Activated CD4-positive, CD25-positive, alpha-beta regulatory T cell treated with anti-CD3 and anti-CD28 coated beads, Interleukin-2, amount 50 U/mL, for 16 hours (primary cell): Measurements from ENCODE around the gene PSMD3.

ENCODE experiments used
- DNase-seq: peaks from one replicate; pipeline ENCODE4 v3.0.0-alpha.2; 2020; ENCODE audit warnings: low read depth, low spot score

The PSMD3 gene

DNA sequence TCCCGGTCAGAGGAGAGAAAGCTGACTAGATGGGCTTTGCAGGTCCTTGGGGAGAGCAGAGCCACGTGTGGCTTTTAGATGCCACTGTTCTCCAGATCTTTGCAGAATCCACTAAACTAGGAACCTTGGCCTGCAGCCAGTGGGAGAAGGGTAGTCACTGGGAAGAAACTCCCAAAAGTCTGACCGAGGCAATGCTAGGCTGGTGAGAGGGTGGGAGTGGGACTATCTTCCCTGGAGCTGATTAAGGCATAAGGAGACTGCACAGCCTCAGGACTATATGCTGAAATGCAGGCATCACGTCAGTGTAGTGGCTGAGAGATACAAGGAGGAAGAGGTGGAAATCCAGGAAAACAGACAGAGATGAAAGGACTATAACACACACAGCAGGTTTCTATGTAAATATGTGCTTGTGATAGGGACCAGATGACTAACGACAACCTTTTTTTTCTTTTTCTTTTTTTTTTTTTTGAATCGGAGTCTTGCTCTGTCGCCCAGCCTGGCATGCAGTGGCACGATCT lies 20.0 kb upstream of the PSMD3 start:
- DNase-seq = no peak

DNA sequence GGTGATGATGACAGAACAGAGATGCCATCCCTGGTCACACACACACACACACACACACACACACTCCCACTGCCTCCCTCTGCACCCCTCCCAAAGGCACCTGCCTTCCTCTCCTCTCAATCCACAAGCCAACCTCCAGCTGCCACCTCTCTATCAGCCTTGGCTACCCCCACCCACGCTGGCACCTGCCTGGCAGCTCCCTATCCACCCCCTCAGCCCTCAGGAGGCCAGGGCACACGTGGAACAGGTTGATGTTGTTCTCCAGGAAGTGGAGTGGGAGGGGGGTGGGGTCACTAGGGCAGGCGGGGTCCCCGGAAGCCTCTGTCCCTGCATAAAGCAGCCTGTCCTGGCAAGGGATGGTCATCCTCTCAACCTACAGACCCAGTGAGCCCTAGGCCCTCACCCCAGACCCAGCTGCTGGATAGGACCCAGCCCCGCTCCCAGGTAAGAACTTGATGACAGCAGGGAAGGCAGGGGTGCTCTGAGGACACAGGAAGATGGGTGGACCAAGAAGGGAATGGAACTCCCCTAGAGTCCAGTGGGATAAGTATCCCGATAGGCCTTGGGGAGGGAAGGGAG lies 17.9 kb upstream of the PSMD3 start, which contains the start of gene GSDMA:
Gene GSDMA (plus strand): TSS at position 363 of the 579 bp plus-strand sequence. CDS start 2,684 bp downstream, outside the sequence.
- no peak for DNase-seq

DNA sequence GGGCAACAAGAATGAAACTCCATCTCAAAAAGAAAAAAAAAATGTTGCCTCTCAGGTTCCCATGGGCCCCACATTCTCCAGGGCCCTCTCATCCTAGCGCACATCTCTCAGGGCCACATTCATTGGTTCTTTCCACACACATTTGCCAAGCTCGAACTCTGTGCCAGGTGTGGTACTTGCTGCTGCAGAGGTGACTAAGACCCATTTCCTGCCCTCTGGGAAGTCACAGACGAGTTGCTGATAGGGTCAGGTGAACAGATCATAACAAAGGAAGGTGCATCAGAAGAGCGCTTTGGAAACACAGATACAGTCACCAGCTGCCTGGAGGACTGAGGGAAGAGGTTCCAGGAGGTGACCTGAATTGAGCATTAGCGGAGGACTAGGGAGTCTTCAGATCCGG lies 16.8 kb upstream of the PSMD3 start:
- no peak for DNase-seq

DNA sequence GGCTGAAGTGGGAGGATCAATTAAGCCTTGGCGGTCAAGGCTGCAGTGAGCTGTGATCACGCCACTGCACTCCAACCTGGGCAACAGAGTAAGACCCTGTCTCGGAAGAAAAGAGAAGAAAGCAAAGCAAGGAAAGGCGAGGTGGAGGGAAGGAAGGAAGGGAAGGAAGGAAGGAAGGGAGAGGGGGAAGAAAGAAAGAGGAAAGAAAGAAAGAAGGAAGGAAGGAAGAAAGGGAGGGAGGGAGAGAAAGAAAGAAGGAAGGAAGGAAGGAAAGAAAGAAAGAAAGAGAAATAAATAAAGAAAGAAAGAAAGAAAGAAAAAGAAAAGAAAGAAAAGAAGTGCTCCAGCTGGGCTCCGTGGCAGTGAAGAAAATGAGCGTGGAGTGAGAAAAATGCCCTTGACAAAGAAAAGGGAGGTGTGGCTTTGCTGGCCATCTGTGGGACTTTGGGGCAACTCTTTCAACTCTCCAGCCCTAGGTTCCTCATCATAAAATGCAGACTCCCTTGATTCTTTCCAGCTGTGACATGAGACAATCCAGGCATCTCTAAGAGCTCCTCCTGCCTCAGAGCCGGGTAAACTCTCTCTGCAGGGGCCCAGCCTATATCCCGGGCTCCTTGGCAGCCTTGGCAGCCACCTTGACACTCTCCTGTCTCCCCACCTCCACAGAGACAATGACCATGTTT lies 15.4 kb upstream of the PSMD3 start:
- no peak for DNase-seq

DNA sequence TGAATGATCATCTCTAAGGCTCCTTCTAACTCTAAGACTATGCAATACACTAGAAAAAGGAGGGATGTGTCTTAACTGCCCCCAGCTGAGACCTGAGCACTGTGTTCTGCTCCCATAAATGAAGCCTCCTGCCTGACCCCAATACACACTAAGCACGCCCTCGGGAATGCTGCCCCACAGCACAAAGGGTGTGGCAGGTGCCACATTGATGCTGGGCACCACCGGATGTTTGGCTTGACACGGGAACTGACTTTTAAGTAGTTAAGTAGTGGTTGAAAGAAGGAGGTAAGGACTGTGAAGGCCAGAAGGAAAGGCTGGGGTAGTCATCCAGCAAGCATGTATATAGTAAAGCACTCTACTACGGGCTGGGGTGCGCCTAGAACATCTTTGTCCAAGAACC lies 13.8 kb upstream of the PSMD3 start:
- no peak for DNase-seq

DNA sequence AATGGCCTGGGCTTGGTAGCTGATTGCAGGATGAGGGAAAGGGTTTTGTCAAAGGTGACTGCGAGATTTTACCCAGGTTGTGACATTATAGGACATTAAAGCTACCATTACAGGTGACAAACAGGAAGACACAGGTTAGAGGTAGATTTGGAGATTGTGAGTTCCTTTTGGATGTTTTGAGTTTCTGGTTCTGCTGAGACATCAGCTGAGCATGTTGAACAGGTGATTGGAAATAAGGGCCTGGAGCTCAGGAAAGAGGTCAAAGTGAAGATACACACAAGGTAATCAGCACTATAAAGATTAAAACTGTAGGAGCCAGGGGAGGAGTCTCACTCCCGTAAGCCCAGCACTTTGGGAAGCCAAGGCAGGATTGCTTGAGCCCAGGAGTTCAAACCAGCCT lies 11.8 kb upstream of the PSMD3 start:
- no peak for DNase-seq

DNA sequence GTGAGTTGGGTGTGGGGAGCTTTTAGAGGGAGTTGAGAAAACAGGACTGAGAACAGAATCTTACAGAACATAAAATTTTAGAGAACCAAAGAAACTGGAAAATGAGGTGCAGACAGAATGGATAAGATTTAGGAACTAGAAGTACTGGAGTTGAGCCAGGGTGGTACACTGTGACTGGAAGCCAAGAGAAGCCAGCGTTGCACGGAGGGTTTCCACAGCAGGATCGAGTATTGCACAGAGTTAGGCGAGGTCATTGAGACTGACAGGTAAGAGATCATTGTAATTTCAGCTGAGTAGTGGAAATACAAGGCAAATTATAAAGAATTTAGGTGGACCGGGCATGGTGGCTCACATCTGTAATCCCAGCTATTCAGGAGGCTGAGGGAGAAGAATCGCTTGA lies 11.2 kb upstream of the PSMD3 start:
- DNase-seq = no peak

DNA sequence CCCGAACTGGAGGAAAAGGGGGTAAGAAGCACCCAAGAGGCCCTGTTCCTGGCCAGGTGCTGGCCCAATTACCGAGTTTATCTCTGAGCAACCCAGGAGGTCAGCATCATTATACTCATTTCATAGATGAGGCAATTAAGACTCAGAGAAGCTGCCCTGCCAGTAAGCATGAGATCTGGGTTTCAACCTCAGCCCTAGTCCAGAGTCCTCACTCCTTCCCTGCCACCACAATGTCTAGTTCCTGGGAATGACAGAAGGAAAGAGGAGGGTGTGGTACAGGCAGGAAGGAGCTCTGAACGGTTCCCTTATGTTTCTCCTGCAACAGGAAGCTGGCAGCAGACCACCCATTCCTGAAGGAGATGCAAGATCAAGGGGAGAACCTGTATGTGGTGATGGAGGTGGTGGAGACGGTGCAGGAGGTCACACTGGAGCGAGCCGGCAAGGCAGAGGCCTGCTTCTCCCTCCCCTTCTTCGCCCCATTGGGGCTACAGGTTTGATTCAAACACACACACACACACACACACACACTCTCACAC lies 10.4 kb upstream of the PSMD3 start:
- no peak for DNase-seq

DNA sequence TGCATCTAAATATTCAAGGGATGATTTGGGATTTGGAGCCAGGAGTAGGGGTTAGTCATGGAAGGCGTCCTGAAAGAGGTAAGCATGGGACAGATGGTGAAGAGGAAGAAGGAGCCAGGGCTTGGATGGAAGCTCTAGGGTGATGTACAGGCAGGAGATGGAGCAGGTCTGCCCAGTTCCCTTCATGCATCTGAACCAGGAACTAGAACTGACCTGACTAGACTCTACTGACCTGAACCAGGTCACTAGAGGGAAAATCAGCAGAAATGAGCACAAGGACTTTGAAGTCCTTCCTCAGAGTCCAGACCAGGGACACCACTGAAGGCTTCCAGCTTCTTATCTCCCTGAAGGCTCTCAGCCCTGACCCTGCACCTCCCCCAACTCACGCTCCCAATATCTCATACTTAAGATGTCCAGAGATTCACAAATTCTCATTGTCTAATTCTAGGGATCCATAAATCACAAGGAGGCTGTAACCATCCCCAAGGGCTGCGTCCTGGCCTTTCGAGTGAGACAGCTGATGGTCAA lies 9.5 kb upstream of the PSMD3 start:
- DNase-seq = no peak

DNA sequence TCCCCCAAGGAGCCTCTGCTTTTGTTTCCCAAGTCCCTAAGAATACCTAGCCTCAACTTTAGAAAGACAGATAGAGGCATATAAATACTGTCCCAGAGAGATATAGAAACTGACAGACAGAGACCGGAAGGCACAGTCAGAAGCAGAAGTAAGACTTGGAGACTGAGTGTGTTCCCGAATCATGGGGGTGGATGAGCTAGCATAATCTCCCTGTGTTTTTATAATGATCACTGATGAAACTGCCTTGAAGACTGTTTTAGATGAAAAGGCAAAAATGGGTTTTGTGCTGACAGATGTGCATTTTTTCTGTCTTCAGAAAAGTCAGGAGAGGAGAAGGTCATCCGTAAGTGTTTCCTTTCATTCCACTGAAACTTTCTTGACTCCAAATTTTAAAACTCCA lies 8.3 kb upstream of the PSMD3 start:
- no peak for DNase-seq

DNA sequence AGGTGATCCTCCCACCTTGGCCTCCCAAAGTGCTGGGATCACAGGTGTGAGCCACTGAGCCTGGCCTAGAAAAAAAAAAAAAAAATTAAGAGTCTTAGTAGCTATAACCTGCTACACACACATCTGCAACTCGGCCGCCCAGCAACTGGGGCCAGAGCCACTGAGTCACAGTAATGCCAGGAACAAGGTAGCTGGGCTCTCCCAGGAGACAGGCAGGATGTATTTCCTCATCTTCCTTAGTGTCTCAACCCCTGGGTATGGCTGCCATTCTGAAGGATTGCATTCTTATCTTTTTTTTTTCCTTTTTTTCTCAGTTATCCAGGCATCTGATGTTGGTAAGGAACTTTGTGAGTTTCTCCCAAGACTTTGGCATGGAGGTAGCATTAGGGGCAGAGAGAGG lies 7.1 kb upstream of the PSMD3 start:
- DNase-seq = no peak

DNA sequence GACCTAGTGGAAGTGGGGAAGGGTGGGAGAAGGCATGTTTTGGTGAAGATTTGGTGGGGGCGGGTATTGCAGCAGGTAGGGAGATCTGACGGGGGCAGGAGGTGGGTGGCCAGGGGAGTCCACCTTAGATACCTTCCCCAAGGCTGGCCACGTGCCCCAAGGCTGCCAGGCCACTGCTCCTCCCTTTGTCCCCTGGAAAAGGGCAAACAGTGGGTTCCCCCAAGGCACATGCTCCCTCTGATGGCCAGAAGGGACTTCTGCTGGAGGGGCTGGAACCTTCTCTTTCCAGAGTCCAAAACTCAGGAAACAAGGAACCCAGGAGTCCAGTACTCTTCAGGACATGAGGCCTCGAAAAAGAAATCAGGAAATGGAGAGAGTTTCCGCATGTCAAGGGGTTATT lies 6.2 kb upstream of the PSMD3 start:
- no peak for DNase-seq

DNA sequence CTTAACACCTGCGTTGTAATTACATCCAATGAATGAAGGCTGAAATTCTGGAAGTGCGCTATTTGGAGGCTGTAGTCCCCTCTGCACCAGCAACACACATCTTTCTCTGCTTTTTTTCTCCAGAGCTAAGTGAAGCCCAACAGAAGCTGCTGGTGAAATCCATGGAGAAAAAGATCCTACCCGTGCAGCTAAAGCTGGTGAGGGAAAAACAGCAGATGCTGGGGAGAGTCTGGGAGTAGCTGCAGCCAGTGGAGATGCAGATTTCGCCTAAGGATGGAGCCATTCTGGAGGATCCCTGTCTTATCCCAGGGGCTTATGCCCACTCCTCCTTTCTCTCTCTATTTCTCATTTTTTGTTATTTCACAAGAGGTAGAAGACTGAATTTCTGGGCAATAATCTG lies 4.8 kb upstream of the PSMD3 start:
- DNase-seq = no peak

DNA sequence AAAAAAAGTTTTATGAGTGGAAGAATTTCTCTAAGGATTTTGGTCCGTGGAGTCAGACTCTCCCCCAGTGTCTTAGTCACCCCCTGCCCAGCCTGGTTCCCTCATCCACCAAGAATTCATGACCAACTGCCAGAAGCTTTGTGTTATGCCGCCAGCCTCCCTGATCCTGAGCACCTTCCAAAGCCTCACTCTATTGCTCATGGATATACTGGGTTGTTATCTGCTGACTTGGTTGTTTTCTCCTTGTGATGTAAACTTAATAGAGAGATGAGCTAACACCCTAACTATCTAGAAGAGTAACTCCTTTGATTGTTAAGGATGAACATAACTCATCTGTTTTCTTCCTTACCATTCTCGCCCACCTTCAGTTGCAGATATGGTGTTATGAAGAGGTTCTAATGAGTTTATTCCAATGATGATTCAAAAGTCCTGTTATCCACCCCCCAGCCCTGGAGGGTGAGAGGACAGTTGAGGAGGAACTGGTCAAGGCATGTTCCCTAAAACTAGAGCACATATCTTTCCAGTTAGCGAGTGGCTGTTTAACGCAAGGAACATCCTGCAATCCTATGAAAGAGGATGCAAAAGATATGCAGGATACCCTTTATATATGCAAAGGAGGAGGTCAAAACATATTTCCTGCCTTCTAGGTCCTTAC lies 1.5 kb upstream of the PSMD3 start:
- DNase-seq = no peak

DNA sequence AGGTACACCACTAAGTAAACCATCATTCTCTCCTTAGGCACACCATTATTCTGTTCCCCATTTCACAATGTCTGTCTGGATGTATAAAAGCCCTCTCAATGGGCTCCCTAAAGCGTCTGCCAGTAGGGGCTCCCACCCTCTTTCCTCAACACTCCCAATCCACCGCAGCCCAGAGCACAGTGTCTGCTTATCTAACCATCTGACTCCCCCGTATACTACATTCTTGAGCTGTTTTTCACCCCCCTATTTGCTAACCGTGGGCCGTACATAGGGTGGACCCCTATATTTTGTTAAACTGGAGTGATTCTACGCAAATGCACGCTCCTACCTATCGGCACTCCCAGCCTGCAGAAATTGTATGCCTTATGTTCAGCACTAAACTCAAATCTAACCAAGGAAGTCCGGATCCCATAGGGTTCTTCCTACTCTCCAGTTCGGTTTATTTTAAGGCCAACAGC lies 685 bp upstream of the PSMD3 start:
- no peak for DNase-seq

DNA sequence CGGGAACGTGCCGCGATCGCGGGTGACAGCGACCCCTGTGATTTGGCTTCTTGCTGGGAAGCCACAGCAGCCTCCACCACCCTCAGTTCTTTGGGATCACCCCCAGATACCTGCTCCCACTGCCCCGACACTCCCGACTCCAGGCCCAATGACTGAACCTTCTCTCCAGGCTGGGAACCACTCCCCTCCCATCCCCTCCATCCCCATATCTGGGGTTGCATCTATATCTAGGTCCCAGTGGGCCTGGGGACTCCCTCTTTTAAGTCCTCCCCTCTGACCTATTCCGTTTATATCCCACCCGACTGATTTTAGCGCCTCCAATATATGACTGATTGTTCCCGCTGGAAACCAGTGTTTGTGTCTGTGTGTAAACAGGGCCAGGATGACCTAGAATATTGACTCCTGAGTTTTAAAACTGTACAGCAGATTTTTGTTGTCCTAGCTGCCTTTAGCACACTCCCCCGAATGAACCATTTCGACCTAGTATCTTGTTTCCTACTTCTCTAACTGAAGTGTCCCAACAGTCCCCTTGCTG lies 667 bp downstream of the PSMD3 start:
- no peak for DNase-seq

DNA sequence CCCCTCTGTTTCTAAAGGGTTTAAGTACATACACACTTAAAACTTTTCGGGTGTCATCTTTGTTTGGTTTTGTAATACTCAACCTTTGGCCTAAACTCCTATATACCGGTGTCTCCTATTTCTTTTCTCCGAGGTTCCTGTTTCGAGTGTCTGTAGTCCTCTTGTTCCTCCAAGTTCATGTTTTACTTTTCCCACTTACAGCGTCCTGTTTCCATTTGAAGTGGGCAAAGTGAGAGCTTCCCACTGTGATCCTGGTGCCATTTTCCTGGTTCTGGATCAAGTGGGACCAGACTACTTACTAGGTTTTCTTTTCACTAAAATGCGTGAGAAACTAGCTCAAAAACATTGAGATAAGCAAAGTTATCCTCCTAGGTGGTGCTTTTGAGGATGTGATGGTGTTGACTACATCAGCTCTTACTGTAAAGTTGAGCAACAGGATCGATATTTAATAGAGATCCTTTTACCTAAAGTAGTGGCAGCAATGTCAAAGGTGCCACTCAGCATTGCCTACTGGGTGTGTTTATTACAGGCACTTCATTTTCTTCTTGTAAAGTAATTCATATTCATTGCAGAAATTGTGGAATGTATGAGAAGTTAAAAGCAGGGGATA lies 1.3 kb downstream of the PSMD3 start:
- DNase-seq = no peak

DNA sequence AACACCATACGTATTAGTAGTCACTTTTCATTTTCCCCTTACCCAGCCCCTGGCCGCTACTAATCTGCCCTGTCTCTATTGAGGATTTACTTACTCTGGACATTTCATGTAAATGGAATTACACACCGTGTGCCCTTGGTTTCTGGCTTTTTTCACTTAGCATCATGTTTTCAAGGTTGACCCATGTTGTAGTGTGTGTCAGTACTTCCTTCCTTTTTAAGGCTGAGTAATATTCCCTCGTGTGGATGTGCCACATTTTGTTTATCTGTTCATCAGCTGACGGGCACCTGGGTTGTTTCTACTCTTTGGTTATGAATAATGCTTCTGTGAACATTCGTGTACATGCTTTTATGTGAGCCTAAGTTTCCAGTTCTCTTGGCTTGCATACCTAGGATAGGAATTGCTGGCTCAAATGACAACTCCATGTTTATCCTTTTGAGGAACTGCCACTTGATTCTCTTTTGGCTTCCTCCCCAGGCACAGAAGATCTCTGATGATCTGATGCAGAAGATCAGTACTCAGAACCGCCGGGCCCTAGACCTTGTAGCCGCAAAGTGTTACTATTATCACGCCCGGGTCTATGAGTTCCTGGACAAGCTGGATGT lies 7.7 kb downstream of the PSMD3 start:
- DNase-seq = no peak

DNA sequence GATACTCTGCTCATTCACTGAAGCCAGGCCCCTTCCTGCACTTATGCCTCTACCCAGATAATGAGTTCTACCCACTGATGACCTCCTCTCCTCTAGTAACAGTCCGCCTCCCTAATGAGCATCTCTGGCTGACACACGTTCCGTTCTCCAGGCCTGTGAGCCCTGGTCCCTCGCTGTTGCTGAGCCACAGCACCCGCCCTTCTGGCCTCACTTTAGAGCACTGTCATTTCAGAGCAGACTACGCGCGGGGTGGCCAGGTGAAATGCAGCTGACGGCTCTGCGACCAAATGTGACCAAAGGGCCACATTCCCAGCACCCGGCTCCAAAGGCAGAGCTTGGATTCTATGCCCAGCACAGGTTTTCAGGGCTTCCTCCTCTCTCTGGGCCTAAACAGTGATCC lies 13.8 kb downstream of the PSMD3 start:
- no peak for DNase-seq

DNA sequence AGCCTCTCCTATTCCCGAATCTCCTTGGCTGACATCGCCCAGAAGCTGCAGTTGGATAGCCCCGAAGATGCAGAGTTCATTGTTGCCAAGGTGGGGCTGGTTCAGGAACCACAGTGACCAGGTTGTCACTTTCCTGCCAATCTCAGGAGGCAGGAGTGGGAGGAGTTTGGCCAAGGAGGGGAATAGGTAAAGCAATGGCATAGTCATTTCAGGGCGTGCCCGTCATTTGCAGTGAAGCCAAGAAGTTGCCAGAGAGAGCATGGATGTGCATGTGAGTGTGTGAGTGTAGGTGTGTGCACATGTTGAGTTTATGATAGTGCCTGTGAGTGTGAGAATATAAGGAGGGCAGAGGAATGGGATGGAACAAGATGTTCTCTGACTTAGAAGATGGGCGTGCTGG lies 14.8 kb downstream of the PSMD3 start:
- no peak for DNase-seq

DNA sequence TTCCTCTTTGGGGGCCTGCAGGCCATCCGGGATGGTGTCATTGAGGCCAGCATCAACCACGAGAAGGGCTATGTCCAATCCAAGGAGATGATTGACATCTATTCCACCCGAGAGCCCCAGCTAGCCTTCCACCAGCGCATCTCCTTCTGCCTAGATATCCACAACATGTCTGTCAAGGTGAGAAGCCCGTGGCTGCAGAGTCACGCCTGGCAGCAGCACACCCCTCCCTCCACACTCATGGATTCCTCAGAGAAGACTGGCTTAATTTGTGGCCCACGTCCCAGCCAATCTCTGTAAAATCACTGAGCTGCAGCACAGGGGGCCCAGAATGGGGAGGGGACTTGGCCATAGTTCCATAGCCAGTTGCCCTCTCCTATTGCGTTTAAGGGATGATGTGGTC lies 15.6 kb downstream of the PSMD3 start:
- no peak for DNase-seq
